ES-I3 (cell line): ENCODE results near the gene DSCAML1.

ENCODE experiments used
- H3K36me3 ChIP-seq: 2 replicates; pipeline ENCODE4 v1.6.1; 2013; ENCODE audit warnings: mild to moderate bottlenecking, low read length, control low read depth, moderate library complexity; ENCODE audit not compliant: insufficient read depth
- H3K4me1 ChIP-seq: 2 replicates; pipeline ENCODE4 v1.6.1; 2013; ENCODE audit warnings: mild to moderate bottlenecking, control low read depth, low read length; ENCODE audit not compliant: insufficient read depth
- H3K9ac ChIP-seq: 2 replicates; pipeline ENCODE4 v1.6.1; 2013; ENCODE audit warnings: low read depth, mild to moderate bottlenecking, low read length, moderate library complexity
- H3K9me3 ChIP-seq: 2 replicates; pipeline ENCODE4 v1.6.1; 2013; ENCODE audit warnings: mild to moderate bottlenecking, low read length, moderate library complexity; ENCODE audit not compliant: control insufficient read depth, insufficient read depth

Gene DSCAML1

DNA sequence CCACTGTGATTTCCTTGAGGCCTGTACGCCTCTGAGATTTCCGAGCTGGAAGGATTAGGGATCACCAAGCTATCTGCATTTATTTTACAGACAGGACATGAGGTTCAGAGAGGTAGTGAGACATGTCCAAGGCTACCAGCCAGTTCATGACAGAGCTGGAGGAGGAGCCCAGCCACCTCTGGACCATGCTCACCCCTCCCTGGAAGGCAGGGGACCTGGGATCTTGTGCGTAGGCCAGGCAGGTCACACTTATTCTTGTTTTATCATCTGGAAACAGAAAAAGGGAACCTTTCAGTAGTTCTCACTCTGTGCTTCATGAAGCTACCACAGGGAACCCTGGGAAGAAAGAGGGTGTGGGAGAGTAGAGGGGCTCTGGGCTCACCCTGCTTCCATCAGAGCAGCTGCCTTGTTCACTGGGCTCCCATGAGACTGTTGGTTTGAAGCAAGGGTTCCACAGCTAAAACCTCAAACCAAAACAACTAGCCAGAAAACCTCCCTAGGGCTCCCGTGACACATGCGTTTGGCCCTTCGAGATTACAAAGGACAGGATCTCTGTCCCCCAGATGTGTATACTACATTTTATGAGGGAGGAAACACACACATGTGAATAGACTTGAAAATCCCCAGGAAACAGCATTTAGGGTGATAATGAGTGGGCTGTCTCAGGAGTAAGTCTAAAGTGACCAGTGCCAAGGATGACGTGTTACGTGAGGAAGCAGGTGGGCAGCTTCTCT, 106.4 kb downstream of the DSCAML1 start:
- no peaks in the 10 kb centered on the region for H3K9me3 ChIP-seq
- no peak overlapping the region for H3K9ac ChIP-seq
- H3K36me3 ChIP-seq = no peaks in the 10 kb centered on the region
- peaks cover 13% of the 10 kb centered on the region for H3K4me1 ChIP-seq

GRCh38 chr11:117688255-117688797, 108.7 kb downstream of the DSCAML1 start:
- no peaks in the 10 kb centered on the region for H3K36me3 ChIP-seq
- no peak overlapping the region for H3K9ac ChIP-seq
- peaks cover 13% of the 10 kb centered on the region for H3K4me1 ChIP-seq
- no peaks in the 10 kb centered on the region for H3K9me3 ChIP-seq

DNA sequence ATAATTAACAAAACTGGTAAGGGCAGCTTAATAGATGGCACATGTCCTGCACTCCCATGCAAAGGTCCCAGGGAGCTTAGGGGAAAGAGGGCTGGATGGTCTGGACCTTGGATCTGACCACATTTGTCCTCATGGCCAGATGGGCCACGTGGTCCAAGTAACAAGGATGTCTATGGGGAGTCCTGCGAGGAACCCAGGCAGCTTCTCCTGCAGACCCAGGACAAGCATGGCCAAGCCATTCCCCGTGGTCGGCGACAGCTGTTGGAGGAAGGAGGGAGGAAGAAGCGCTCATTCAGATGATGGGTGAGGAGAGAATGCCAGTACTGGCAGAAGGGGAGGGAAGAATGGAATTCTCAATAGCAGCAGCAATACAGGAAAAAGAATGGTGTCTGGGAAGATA, 109.2 kb downstream of the DSCAML1 start:
- Histone ChIP-seq H3K4me1 (peaks cover 13% of the 10 kb centered on the region), H3K9me3 (no peaks in the 10 kb centered on the region), H3K36me3 (no peaks in the 10 kb centered on the region), H3K9ac (no peak overlapping the region)

DNA sequence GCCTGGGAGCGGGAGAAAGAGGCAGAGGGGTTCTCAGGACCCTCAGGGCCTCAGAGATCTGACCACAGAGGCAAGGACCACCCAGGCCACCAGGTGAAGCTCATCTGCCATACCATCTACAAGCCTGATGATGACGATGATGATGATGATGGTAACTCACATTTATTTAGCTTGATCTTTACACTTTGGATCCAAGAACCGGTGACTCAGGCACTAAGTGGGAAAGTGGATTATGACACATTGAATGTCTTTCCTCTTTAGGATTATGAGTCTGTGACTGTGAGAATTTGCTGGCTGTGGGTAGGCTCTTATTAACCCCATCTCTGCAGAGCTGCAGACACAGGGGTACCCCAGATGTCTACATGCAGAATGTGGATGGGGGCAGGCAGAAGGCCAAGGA, 110.3 kb downstream of the DSCAML1 start:
- Histone ChIP-seq H3K9me3 (no peaks in the 10 kb centered on the region), H3K36me3 (no peaks in the 10 kb centered on the region), H3K9ac (no peak overlapping the region), H3K4me1 (peaks cover 13% of the 10 kb centered on the region)

DNA sequence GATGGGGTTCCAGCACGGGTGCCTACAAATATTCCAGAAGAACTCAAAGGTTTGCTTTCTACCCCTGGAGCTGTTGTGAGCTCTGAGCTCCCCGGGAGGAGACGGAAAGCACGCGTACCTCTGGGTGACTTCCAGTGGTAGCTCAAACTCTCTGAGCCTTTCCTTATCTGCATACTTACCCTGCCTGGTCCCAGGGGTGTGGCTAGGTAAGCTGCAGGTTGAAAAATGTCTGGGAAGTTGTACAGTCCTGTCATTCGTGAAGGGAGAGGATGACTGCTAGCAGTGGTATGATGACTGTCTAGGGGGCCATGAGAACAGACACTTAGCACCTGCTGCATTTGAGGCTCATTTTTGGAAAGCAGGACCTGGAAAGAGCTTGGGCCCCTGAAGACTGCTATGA, 111.5 kb downstream of the DSCAML1 start:
- no peaks in the 10 kb centered on the region for H3K36me3 ChIP-seq
- peaks cover 19% of the 10 kb centered on the region for H3K4me1 ChIP-seq
- no peaks in the 10 kb centered on the region for H3K9me3 ChIP-seq
- H3K9ac ChIP-seq = no peak overlapping the region

GRCh38 chr11:117684731-117685130, 112.3 kb downstream of the DSCAML1 start:
- Histone ChIP-seq H3K9ac (no peak overlapping the region), H3K36me3 (no peaks in the 10 kb centered on the region), H3K4me1 (peaks cover 22% of the 10 kb centered on the region), H3K9me3 (no peaks in the 10 kb centered on the region)

GRCh38 chr11:117684111-117684510, 112.9 kb downstream of the DSCAML1 start:
- Histone ChIP-seq H3K4me1 (peaks cover 23% of the 10 kb centered on the region), H3K9ac (no peak overlapping the region), H3K36me3 (no peaks in the 10 kb centered on the region), H3K9me3 (no peaks in the 10 kb centered on the region)

- Histone ChIP-seq H3K36me3 (no peaks in the 10 kb centered on the region), H3K9ac (no peak overlapping the region), H3K4me1 (peaks cover 23% of the 10 kb centered on the region), H3K9me3 (no peaks in the 10 kb centered on the region)
Observed at GRCh38 chr11:117681438-117681837, 115.6 kb downstream of the DSCAML1 start.

DNA sequence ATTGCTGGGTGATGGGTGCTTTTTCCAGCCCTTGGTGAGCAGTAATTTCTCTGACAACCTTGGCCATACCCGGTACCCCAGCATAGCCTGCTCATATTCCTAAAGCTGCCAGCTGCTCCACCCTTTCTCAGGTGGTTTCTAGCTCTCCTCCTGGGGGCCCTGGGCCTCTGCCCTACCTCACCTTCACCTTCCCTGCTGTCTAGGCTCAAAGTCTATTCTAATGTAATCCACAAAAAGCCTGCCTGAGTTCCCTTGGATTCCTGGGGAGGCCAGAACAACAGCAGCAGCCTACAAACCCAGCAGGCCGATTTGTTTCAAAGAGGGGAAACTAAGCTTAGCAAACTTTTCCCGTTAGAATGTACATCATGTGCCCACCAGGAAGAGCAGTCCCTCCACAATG, 117.6 kb downstream of the DSCAML1 start:
- no peaks in the 10 kb centered on the region for H3K9me3 ChIP-seq
- H3K4me1 ChIP-seq = peaks cover 23% of the 10 kb centered on the region
- no peaks in the 10 kb centered on the region for H3K36me3 ChIP-seq
- no peak overlapping the region for H3K9ac ChIP-seq

GRCh38 chr11:117678658-117679406, 118.2 kb downstream of the DSCAML1 start:
- Histone ChIP-seq H3K9me3 (no peaks in the 10 kb centered on the region), H3K4me1 (peaks cover 23% of the 10 kb centered on the region), H3K36me3 (no peaks in the 10 kb centered on the region), H3K9ac (no peak overlapping the region)

DNA sequence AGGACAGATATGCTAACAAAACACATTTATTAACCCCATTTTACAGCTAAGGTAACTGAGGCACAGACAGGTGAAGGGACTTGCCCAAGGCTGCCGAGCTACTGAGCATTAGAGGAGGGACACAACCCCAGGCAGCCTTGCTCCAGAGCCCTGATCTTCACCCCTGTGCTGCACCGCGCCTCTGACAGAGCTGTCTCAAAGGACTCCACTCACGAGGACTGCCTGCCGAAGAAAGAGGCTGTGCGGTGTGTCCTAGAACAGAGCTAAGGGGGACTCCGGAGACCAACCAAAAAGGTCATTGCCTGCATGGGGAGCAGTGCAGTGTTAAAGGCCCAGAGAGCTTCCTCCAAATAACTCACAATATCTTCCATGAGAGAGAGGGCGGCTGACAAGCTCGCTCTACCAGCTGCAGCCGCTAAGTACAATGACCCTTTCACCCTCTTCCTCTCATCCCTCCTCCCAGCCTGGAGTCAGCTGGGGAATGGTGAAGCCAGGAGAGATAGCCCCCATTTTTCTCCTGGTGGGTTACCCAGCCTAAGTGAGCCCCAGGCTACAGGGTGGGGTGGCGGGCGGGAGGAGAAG, 119.2 kb downstream of the DSCAML1 start:
- H3K9ac ChIP-seq = no peak overlapping the region
- H3K9me3 ChIP-seq = no peaks in the 10 kb centered on the region
- no peaks in the 10 kb centered on the region for H3K36me3 ChIP-seq
- H3K4me1 ChIP-seq = peaks cover 23% of the 10 kb centered on the region

DNA sequence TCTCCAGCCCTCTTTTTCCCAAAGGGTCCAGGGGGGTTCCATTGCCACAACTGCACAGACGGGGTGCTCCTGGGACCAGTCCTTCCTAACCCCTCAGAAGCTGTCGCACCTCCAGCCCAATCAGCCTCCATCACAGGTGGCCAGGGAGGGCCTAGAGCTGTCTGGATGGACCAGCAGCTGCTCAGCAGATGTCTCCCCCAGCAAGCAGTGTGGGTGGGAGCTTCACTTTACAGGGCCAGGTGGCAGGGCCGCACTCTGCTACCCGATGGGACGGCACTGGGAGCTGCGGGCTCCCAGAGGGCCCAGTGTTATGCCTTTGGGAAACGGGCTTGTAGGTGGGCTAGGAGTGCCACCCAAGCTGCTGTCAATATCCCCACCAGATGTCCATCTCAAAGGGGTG, 120.5 kb downstream of the DSCAML1 start:
- H3K36me3 ChIP-seq = no peaks in the 10 kb centered on the region
- peaks cover 23% of the 10 kb centered on the region for H3K4me1 ChIP-seq
- no peaks in the 10 kb centered on the region for H3K9me3 ChIP-seq
- no peak overlapping the region for H3K9ac ChIP-seq

GRCh38 chr11:117673602-117674001, 123.4 kb downstream of the DSCAML1 start:
- H3K9me3 ChIP-seq = no peaks in the 10 kb centered on the region
- no peak overlapping the region for H3K9ac ChIP-seq
- H3K36me3 ChIP-seq = no peaks in the 10 kb centered on the region
- peaks cover 11% of the 10 kb centered on the region for H3K4me1 ChIP-seq

- Histone ChIP-seq H3K4me1 (peaks cover 11% of the 10 kb centered on the region), H3K9me3 (no peaks in the 10 kb centered on the region), H3K36me3 (no peaks in the 10 kb centered on the region), H3K9ac (no peak overlapping the region)
Observed at GRCh38 chr11:117671370-117671769, 125.6 kb downstream of the DSCAML1 start.

GRCh38 chr11:117670924-117671323, 126.1 kb downstream of the DSCAML1 start:
- Histone ChIP-seq H3K9ac (no peak overlapping the region), H3K4me1 (peaks cover 11% of the 10 kb centered on the region), H3K36me3 (no peaks in the 10 kb centered on the region), H3K9me3 (no peaks in the 10 kb centered on the region)
